Left cardiac atrium (tissue), 4 donors: ENCODE measurements around the gene BLTP1. TPM values are rescaled to one million over a fixed set of nuclear protein-coding genes. Genes with fewer than 3 reads are reported as not detected.

ENCODE experiments used
- ATAC-seq, 2 donors: fragments of 200-7000 bp; cut with Tn5 transposase; one replicate each; pipeline ENCODE4 v1.9.1; 2020; ENCODE audit warnings: mild to moderate bottlenecking in 2 of 2, moderate library complexity in 2 of 2
- DNase-seq: peaks from one replicate; pipeline ENCODE4 v3.0.0-alpha.2; 2020
- intact Hi-C, 2 donors: fragments of 100-400 bp; cut with DNase I; formaldehyde crosslinking; loops; one replicate each; pipeline versions ENCODE4 v1.14.1 to v1.15.1; 2022 to 2023
- total RNA-seq, 2 donors: library from RNA; stranded (reverse); fragmentation: NEBNext Ultra II Directional; extraction: Animal tissue kit (Norgen Biotek cat#: 25700); gene quantifications; one replicate each; pipeline ENCODE4 v1.2.1, GENCODE V29; 2021
- donor health status: DM: no; HTN: yes; CAD: no.
- donor health status: DM: no; HTN: yes; CAD: no; lungs with severe emphysema.
- donor health status: DM: yes; HTN: yes; CAD: no.
- donor health status: Dilated cardiomyopathy.

BLTP1 gene
- total RNA-seq, 2 donors from 2014 or later: 39.3 to 46.2 TPM

DNA sequence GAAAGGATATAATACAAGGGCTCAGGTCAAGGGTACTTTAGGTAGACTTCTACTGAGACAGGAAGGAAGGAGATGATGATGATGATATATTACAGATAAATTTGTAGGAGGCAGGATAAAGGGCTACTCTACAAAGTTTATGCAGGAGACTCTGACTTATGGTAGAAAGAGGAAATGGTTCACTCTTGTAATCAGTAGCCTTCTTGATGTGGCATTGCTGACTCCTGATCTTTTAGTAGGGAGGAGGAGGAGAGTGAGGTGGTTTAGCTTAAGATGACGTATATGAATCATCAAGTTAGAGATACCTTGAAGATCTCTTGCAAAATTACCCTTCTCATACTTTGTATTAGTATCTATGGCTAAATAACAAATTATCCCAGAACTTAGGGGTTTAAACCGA is 4.7 kb downstream of the BLTP1 start:
- intact Hi-C loops: no loop called here
- DNase-seq (no peak), ATAC-seq (no peak)

DNA sequence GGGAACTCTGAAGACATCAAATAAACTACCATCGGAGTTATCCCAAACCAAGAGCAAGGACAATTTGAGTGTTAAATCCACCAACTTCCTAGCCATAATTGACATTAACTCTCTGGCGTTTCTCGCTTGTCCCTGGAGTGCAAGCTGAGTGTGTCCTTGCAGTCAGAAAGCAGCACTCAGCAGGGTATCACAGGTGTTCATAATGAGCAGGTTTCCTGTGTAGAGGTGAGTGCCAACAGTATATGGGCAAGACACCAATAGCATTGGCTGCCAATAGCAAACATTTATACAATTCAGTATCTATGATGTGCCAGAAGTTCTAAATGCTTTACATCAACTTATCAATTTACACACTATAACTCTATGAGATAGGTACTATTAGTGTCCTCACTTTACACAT is 11.2 kb downstream of the BLTP1 start:
- no peak for DNase-seq
- no peak for ATAC-seq

DNA sequence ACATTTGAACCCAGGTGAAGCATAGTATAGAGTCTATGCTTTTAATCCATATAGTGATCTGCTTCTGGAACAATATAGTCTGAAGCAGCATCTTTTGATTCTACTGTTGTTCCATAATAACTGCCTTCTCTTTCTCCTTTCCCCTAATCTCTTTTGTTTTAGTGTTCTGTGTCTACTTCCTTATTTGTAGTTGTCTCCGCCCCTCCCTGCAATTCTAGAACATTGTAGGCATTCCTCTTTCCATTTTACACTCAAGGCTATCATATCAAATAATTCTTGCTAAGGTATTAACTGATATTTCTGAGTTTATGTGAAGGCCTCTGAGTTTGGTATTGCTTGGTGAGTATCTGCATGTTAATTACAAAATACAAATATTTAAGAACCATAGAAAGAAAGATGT is 11.6 kb downstream of the BLTP1 start:
- intact Hi-C loops: no loop called here
- ATAC-seq: no peak
- DNase-seq: no peak

More for the DNA sequence above, 11.2 kb downstream of the BLTP1 start:
- intact Hi-C loops: no loop called here

DNA sequence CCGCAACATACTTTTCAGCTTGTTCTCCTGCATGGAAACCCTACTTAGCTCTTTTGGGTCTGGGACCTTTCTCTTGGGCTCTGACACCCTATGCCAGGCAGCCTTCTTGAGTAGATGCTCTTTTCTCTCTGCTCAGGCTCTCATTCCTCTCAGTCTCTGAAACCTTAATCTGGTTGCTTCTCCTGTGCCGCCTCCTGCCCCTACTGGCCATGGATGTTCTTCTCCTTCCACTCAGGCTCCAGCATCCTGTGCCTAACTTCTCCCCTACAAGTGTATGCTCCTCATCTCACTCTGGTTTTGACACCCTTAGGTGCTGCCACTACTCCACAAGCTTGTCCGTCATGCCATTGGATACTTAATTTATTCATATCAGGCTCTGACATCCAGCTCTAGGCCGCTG is 15.2 kb downstream of the BLTP1 start:
- ATAC-seq (no peak), DNase-seq (no peak)
- intact Hi-C loops: no loop called here

DNA sequence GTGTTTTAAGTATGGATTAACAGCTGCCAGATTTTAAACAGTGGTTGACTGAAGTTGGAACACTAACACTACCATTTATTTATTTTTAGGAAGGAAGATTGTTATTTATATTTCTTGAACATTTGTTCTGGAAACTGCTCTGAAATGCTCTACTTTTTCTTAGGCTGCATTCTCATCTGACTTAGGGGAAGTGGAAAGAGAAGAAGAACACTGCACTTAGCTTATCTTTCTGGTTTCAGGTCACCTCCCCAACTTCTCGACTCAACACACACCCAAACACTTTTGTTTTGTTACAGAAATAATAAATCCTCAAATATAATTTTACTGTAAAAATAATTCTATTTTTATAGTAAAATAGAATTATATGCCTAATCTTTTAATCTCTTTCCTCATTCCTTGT is 18.6 kb downstream of the BLTP1 start:
- DNase-seq (no peak), ATAC-seq (no peak)
- intact Hi-C loops: no loop called here

DNA sequence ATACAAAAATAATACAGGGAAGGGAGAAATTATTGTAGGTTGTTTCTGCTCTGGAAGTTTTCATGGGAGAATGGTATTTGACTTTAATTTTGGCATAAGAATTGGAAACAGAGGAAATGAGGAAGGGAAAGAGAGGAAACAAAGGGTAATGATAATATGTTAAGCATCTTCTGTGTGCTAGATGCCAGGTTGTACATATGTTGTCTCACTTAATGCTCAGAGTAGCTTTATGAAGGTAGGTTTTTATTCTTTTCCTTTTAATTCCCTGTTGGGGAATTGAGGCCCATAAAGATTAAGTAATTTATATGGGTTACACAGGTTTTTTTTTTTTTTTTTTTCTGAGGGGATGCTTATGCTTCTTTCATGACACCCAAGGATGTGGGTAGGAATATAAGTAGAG is 19.2 kb downstream of the BLTP1 start:
- ATAC-seq (no peak), DNase-seq (no peak)
- intact Hi-C loops: no loop called here

DNA sequence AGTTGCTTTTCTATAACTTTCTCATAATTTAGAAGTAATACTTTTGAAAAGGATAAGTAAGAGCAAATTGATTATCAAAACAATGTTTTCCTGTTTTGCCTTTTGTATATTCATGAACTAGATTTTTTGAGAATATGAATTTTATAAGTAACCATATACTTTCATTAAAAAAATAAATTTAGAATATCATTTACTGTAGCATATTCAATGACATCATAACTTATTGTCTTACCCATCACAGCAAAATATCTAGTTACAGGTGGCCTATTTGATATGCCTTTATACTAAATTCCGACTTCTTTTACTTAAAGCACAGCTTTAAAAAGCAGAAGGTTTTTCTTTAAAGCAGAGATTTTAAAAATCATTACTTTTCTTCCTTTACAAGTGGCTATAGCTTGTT is 20.1 kb downstream of the BLTP1 start:
- intact Hi-C loops: no loop called here
- DNase-seq (no peak), ATAC-seq (no peak)

DNA sequence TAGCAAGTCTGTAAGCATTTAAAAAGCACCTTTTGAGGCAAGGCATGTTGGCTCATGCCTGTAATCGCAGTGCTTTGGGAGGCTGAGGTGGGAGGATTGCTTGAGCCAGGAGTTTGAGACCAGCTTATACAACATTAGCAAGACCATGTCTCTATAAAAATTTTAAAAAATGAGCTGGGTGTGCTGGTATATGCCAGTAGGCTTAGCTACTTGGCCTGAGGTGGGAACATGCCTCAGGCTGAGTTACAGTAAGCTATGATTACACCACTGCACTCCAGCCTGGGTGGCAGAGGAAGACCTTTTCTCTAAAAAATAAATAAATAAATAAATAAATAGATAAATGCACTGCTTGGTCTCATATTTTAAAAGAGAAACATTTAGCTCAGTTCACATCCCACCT is 26.8 kb downstream of the BLTP1 start:
- intact Hi-C loops: no loop called here
- DNase-seq (no peak), ATAC-seq (no peak)

DNA sequence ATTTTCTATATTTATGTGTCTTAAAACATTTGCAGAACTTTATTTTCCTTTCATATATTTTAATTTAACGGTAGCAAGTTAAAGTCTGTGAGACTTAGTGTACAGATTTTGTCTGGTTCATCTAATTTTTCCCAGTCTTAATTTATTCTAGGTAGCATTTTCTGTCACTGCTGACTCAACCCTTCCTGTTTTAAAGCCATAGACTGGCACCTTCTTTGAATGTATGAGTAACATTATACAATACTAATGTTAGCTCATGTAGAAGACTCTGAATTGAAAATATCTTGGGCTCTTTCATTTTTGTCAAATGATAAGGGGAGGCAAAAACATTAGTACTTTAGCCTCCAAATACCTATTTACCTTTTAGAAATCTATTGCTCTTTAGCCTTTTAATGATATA is 43.6 kb downstream of the BLTP1 start:
- no peak for DNase-seq
- no peak for ATAC-seq
- intact Hi-C loops: no loop called here

Other genes with a start within 250 kb of the BLTP1 start
- gene TRPC3, start 200.3 kb upstream of the BLTP1 start, total RNA-seq: under 1 TPM; 0.15 to 0.99 TPM
- not detected for gene ADAD1, start 226.7 kb downstream of the BLTP1 start, total RNA-seq